ENCODE measurements around the gene UGDH.

The UGDH gene

DNA sequence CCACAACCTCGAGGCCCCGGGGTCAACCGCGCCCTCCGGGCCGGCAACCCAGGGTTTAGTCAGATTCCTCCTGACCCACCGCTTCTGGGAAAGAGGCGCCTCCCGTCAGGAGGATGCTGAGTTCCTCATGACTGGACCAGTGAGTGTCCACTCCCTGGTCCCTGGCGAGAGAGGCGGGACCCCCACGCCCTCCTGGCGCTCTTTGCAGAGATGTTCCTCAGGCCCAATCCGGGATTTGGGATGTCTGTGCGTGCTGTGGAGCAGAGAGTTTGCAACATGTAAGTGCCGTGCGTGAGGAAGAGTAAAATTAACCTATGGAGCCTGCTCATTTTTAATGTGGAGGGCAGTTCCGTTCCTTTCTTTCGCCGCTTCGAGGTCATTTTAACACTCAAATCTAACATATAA is 824 bp upstream of the UGDH start:
- H3K27ac ChIP-seq: peak overlapping the region; percentile 85
- TF ChIP-seq, protein P1, sequence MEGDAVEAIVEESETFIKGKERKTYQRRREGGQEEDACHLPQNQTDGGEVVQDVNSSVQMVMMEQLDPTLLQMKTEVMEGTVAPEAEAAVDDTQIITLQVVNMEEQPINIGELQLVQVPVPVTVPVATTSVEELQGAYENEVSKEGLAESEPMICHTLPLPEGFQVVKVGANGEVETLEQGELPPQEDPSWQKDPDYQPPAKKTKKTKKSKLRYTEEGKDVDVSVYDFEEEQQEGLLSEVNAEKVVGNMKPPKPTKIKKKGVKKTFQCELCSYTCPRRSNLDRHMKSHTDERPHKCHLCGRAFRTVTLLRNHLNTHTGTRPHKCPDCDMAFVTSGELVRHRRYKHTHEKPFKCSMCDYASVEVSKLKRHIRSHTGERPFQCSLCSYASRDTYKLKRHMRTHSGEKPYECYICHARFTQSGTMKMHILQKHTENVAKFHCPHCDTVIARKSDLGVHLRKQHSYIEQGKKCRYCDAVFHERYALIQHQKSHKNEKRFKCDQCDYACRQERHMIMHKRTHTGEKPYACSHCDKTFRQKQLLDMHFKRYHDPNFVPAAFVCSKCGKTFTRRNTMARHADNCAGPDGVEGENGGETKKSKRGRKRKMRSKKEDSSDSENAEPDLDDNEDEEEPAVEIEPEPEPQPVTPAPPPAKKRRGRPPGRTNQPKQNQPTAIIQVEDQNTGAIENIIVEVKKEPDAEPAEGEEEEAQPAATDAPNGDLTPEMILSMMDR (conservative IDR thresholded peaks at IDR 0.05): no peak
- no peak for TF ChIP-seq ZFX (IDR thresholded peaks at IDR 0.05)

DNA sequence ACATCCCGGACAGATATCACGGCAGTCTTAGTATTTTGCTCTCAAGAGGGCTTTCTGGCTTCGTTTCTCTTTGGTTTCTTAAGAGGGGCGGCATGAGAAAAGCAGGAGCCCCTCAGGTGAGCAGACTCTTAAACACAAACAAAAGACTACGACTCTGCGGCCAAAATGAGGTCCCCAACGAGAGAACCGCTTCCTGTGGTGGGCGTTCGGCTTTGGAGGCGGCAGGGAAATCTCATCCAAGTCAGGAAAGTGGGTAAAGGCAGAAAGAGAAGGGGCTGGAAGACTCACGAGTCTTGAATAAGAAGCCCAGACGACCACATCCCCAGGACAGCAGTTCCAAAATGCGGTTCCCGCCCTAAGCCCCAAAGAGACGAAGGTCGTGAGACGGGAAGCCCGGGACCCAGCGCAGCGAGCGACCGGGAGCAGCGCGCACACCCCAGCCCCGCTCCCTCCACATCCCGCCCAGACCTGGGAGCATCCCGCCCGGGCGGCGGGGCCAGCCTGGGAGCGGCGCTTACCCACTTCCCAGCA is 409 bp downstream of the UGDH start:
- TF ChIP-seq ZFX (IDR thresholded peaks at IDR 0.05): no peak
- TF ChIP-seq, protein P1 (conservative IDR thresholded peaks at IDR 0.05): no peak
- peak overlapping the region; percentile 85 for H3K27ac ChIP-seq

DNA sequence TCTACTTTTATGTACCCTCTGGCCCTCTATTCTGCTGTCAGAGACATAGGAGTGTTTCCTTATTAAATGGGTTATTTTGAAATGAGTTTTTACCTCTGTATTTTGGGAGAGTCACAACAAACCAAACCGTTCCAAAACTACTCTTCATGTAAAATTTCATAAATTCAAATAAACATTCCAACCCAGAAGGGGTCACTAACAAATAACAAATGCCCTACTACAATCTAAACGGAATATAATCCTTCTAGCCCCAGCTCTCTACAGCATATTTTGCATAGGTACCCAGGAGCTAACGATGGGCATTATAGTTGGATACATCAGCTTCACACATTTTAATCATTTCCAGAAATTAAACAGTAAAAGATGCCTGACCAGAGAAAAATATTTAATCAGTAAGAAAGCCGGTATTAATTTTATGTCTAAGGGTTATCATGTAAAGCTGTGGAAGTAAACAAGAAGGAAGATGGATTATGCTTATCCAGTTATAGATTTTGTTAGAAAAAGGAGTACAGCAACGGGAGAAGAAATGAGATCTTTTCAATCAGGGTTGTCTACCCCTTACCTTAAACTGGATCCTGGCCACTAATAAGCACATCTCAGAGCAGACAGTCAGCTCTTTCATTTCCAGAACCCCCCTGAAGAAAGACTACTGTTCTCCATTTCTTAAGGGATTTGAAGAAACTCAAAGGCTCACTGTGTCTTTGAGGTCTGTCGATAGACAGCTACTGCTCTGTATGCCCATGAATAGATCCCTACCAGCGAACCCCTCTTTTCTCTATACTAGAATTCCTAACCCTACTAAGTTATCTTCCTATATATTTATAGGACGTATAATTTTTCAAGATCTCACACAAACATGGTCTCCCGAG is 1.2 kb downstream of the UGDH start:
- no peak for TF ChIP-seq ZFX (IDR thresholded peaks at IDR 0.05)
- TF ChIP-seq, protein P1 (conservative IDR thresholded peaks at IDR 0.05): no peak
- peak overlapping the region; percentile 85 for H3K27ac ChIP-seq

DNA sequence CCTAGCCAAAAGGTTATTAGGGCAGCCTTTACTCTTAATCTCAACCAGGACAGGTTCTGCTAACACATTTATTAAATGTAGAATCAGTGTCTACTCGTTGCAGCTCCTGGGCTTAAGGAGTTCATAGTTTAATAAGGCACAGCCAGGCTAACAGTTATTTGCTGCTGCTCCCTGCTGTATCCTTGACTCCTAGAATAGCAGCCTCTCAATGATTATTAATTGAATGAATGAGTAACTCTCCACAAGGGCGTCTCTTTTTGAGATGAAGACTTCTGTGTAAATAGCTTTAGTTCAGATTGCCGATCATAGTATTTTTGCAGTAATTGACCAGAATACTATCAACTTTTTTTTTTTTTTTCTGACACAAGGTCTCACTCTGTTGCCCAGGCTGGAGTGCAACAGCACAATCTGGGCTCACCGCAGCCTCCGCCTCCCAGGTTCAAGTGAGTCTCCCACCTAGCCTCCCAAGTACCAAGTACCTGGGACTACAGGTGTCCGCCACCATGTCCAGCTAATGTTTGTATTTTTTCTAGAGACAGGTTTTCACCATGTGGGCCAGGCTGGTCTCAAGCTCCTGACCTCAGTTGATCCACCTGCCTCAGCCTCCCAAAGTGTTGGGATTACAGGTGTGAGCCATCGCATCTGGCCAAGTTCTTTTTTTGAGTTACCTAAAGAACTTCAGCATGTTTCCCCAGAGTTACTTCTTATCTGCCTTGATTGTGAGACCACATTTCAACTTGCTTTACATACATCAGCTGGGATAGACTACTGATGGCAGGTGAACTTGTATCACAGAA is 2.9 kb downstream of the UGDH start:
- no peak overlapping the region for H3K27ac ChIP-seq
- TF ChIP-seq, protein P1 (conservative IDR thresholded peaks at IDR 0.05): no peak
- TF ChIP-seq ZFX (IDR thresholded peaks at IDR 0.05): no peak

DNA sequence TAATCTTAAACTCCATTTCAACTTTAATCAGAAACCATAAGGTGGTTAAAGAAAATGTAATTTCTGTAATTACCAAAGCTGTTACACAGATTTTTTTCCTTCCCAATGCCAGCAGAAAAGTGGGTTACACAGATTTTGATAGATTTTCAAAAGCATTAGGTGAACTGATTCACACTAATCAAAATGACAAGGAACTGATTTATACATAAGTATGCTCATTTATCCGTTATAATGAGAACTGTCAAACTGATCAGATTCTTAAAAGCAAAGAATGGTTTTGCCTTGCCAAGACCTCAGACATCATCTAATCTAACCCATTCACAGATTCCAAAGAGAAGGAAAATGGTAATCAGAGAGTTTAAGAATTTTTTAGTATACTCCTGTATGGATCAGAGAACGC is 5.2 kb downstream of the UGDH start:
- no peak overlapping the region for H3K27ac ChIP-seq
- TF ChIP-seq, protein P1 (conservative IDR thresholded peaks at IDR 0.05): no peak
- no peak for TF ChIP-seq ZFX (IDR thresholded peaks at IDR 0.05)

DNA sequence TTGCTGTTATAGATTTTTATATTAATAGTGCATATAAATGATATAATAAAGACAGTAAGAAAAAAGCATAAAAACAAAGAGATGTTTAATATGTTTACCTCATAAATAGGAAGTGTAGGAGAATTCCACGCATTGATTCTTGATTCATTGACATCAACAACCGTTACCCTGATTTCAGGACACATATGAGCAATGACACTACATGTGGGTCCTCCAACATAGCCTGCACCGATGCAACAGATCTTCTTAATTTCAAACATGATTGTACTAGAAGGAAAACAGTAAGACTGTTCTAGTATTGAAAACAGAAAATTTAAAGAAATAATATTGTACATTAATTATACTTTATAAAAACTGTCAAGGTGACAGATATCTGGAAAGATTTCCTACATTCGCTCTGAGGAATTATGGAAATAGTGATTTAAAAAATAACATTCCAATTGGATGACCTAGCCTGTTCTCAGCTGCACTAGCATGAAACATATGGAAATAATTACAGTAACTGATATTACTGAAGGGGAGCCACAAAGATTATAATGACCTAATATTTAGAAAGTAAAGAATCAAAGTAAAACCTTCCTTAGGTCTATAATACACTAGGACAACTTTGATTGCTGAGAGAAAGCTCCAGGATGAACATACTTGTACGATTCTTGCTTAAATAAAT is 5.9 kb downstream of the UGDH start:
- no peak overlapping the region for H3K27ac ChIP-seq
- TF ChIP-seq, protein P1 (conservative IDR thresholded peaks at IDR 0.05): no peak
- TF ChIP-seq ZFX (IDR thresholded peaks at IDR 0.05): no peak
